Caco-2 (cell line): ENCODE results near the gene CCDC9B. TPM values are rescaled to one million over a fixed set of nuclear protein-coding genes. Genes with fewer than 3 reads are reported as not detected.

ENCODE experiments used
- BruUV-seq: library from RNA; stranded (reverse); fragments of 400-500 nt; replicated peaks from 2 replicates; lab custom pipeline; 2021; lab: Mats Ljungman, UMichigan
- CTCF ChIA-PET: fragments of 300-600 bp; sonication (Branson Sonifier 250); formaldehyde crosslinking; loops from one replicate; lab custom pipeline; 2022; ENCODE audit warnings: antibody characterized with exemption; lab: Charles Lee
- POLR2A ChIA-PET: fragments of 300-600 bp; sonication (Branson Sonifier 250); formaldehyde crosslinking; loops from one replicate; lab custom pipeline; 2022; ENCODE audit warnings: antibody characterized with exemption; lab: Charles Lee
- DNase-seq, 2 experiments: peaks; one replicate each; pipeline versions ENCODE4 v3.0.0 to v3.0.0-alpha.2; 2020 to 2022
- H3K27me3 ChIP-seq: replicated peaks from 2 replicates; pipeline ENCODE4 v1.6.0; 2011; ENCODE audit warnings: low read length; ENCODE audit not compliant: control insufficient read depth, insufficient read depth
- H3K36me3 ChIP-seq: 2 replicates; pipeline ENCODE4 v1.5.1; 2011; ENCODE audit warnings: low read length; ENCODE audit not compliant: control insufficient read depth, insufficient read depth
- H3K4me1 ChIP-seq: fragments of 250-450 bp; sonication (Bioruptor Pico); 2 replicates; pipeline ENCODE4 v1.5.1; 2020; ENCODE audit warnings: mild to moderate bottlenecking
- H3K4me3 ChIP-seq: 2 replicates; pipeline ENCODE4 v1.5.1; 2011; ENCODE audit warnings: low read depth, mild to moderate bottlenecking, control low read depth, low read length
- H3K9me3 ChIP-seq: fragments of 250-450 bp; sonication (Bioruptor Pico); 2 replicates; pipeline ENCODE4 v1.5.1; 2020; ENCODE audit warnings: mild to moderate bottlenecking, moderate library complexity
- H3K27ac Mint-ChIP-seq: one replicate; pipeline ENCODE4 v1.8.0; 2022; ENCODE audit warnings: mixed read lengths; ENCODE audit not compliant: unreplicated experiment
- H3K27me3 Mint-ChIP-seq: one replicate; pipeline ENCODE4 v1.8.0; 2022; ENCODE audit warnings: mixed read lengths; ENCODE audit not compliant: insufficient read depth, unreplicated experiment
- H3K36me3 Mint-ChIP-seq: one replicate; pipeline ENCODE4 v1.8.0; 2022; ENCODE audit warnings: mild to moderate bottlenecking, mixed read lengths; ENCODE audit not compliant: insufficient read depth, unreplicated experiment
- H3K4me1 Mint-ChIP-seq: one replicate; pipeline ENCODE4 v1.8.0; 2022; ENCODE audit warnings: low read depth, mixed read lengths; ENCODE audit not compliant: unreplicated experiment
- H3K4me3 Mint-ChIP-seq: one replicate; pipeline ENCODE4 v1.8.0; 2022; ENCODE audit warnings: mild to moderate bottlenecking, moderate library complexity, mixed read lengths; ENCODE audit not compliant: unreplicated experiment
- H3K9me3 Mint-ChIP-seq: one replicate; pipeline ENCODE4 v1.8.0; 2022; ENCODE audit warnings: mixed read lengths; ENCODE audit not compliant: unreplicated experiment
- intact Hi-C: fragments of 100-400 bp; cut with micrococcal nuclease; formaldehyde crosslinking; loops from one replicate; pipeline ENCODE4 v1.10.0; 2022; ENCODE audit not compliant: unreplicated experiment
- total RNA-seq: library from RNA; stranded (reverse); gene quantifications from 2 replicates; pipeline ENCODE4 v1.2.3, GENCODE V29; 2022
- TF ChIP-seq, protein P1 (sequence below), 2 experiments: fragments of 200-600 bp in 1 of 2; IDR thresholded peaks; 1 replicate in 1 of 2; 2 replicates in 1 of 2; pipeline versions ENCODE4 v1.5.1 to v1.8.0; 2011 to 2022; ENCODE audit warnings: antibody characterized with exemption in 1 of 2, control low read depth in 1 of 2, inconsistent platforms in 1 of 2, low read depth in 1 of 2, low read length in 1 of 2, mild to moderate bottlenecking in 1 of 2, moderate library complexity in 1 of 2; ENCODE audit not compliant: insufficient read depth in 1 of 2, severe bottlenecking in 1 of 2, unreplicated experiment in 1 of 2

The CCDC9B gene
- total RNA-seq, 1 experiment from 2014 or later: 0.86 TPM

DNA sequence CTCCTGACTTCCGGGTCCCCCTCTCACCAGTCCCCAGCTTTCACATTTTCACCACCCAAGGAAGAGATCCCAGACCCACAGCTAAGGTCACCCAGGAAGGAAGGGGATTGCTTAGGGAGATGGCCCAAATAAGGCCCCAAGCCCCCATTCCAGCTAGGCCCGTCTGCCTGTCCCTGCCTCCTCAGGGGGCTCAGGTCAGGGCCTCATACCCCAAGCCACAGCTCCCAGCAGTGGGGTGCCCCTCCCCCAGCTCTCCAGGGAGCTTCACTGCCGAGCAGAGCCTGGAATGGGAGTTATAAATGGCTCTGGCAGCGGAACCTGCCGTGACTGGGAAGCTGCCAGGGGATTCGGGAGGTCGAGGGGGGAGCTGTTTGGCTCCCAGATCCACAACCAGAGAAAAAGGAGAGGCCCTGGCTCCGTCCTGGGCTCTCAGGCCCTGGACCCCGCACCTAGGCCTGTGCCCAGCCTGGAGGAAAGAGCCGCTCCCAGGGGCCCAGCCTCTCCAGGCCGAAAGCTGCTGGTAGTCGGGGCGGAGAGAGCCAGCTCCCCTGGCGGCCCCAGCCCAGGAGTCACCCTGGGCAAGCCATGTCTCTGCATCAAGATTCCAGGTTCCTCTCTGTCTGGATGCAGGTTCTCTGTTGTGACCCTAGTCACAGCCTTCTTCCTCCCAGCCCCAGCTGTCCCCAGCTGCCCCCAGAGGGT lies 550 bp downstream of the CCDC9B start:
- H3K4me1 ChIP-seq: peaks cover 20% of the 10 kb centered on the region
- H3K4me3 ChIP-seq: no peak overlapping the region
- H3K4me1 Mint-ChIP-seq: peaks cover 14% of the 10 kb centered on the region
- H3K36me3 ChIP-seq: no peaks in the 10 kb centered on the region
- intact Hi-C loops: loop anchor here (10.0 kb wide), 2 partner anchors 65 to 165 kb away; partner anchors contain the start of gene IVD
- no peaks in the 10 kb centered on the region for H3K36me3 Mint-ChIP-seq
- no peaks in the 10 kb centered on the region for H3K27me3 ChIP-seq
- ChIA-PET POLR2A (no interaction called here), CTCF (interaction anchor here (0.8 to 6.1 kb wide), 5 partner anchors 12 to 123 kb away, joined by 3 to 60 read pairs (median 4); partner anchors contain the start of gene INAFM2)
- no peaks in the 10 kb centered on the region for H3K9me3 ChIP-seq
- H3K27me3 Mint-ChIP-seq: no peaks in the 10 kb centered on the region
- no peak overlapping the region for H3K27ac Mint-ChIP-seq
- no peak for DNase-seq
- BruUV-seq: no TSS peak
- TF ChIP-seq, protein P1, sequence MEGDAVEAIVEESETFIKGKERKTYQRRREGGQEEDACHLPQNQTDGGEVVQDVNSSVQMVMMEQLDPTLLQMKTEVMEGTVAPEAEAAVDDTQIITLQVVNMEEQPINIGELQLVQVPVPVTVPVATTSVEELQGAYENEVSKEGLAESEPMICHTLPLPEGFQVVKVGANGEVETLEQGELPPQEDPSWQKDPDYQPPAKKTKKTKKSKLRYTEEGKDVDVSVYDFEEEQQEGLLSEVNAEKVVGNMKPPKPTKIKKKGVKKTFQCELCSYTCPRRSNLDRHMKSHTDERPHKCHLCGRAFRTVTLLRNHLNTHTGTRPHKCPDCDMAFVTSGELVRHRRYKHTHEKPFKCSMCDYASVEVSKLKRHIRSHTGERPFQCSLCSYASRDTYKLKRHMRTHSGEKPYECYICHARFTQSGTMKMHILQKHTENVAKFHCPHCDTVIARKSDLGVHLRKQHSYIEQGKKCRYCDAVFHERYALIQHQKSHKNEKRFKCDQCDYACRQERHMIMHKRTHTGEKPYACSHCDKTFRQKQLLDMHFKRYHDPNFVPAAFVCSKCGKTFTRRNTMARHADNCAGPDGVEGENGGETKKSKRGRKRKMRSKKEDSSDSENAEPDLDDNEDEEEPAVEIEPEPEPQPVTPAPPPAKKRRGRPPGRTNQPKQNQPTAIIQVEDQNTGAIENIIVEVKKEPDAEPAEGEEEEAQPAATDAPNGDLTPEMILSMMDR (IDR thresholded peaks at IDR 0.05; ENCODE audit: insufficient read depth in 1 of 2, low read depth in 1 of 2, low read length in 1 of 2, severe bottlenecking in 1 of 2, unreplicated experiment in 1 of 2): no peak
- no peaks in the 10 kb centered on the region for H3K9me3 Mint-ChIP-seq
- no peak overlapping the region for H3K4me3 Mint-ChIP-seq

DNA sequence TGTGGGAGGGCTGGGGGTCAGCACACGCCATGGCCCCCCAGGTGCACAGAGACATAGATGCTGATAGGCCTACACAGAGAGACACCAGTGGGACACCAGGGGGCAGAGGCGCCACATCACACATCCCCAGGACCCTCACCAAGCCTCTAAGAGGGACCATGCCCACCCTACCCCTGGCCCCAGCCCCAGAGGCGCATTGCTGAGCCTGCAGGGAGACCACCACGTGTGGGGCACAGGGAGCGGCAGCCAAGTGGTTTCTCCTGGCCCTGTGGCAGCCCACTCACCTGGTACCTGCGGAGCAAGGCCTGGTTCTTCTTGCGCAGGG lies 1.2 kb downstream of the CCDC9B start:
- no peaks in the 10 kb centered on the region for H3K9me3 Mint-ChIP-seq

DNA sequence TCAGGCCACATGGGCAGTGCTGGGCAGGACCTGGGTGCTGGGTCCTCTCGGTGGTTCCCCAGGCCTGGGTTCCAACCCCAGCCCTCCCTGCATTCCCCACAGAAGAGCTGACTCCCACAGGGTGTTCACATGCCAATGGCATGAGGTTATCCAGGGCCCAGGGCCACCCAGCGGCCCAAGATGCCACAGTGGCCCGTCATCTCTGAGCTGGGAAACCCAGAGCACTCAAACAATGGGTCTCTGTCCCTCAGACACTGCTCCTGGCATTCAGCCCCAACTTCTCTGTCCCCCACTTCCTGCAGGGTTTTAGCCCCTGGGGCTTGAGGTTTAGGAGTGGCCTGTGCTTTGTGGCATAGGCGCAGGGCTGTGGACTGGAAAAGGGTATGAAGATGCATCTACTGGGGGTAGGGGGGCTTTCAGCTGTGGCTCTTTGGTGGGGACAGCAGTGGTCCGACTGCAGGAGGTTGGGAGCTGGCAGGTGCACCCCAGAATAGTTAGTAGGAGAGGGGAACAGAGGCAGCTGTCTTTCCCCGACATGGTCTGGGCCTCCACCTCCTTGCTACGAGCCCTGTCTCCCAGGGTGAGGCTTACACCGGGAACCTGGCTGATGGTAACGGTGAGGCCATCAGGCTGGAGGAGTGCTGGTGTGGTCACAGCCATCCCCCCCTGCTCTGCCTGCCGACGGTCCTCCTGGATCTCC lies 1.7 kb downstream of the CCDC9B start:
- DNase-seq: no peak
- intact Hi-C loops: loop anchor here (1.0 kb wide), 3 partner anchors 18 to 82 kb away; no protein-coding TSS in a partner anchor
- Mint-ChIP-seq H3K4me3 (no peak overlapping the region), H3K36me3 (no peaks in the 10 kb centered on the region), H3K9me3 (no peaks in the 10 kb centered on the region), H3K4me1 (peaks cover 23% of the 10 kb centered on the region), H3K27ac (no peak overlapping the region), H3K27me3 (no peaks in the 10 kb centered on the region)
- TF ChIP-seq, protein P1 (IDR thresholded peaks at IDR 0.05; ENCODE audit: insufficient read depth in 1 of 2, low read depth in 1 of 2, low read length in 1 of 2, severe bottlenecking in 1 of 2, unreplicated experiment in 1 of 2): no peak
- ChIA-PET POLR2A (no interaction called here), CTCF (interaction anchor here (1.2 to 6.1 kb wide), 7 partner anchors 11 to 122 kb away, joined by 3 to 60 read pairs (median 13); partner anchors contain the start of gene INAFM2)
- Histone ChIP-seq H3K4me1 (peaks cover 22% of the 10 kb centered on the region), H3K27me3 (no peaks in the 10 kb centered on the region), H3K4me3 (no peak overlapping the region), H3K9me3 (no peaks in the 10 kb centered on the region), H3K36me3 (no peaks in the 10 kb centered on the region)
- no TSS peak for BruUV-seq

More for the DNA sequence above, 1.2 kb downstream of the CCDC9B start:
- H3K9me3 ChIP-seq: no peaks in the 10 kb centered on the region
- intact Hi-C loops: loop anchor here (1.0 kb wide), 1 partner anchor 82 kb away; no protein-coding TSS in a partner anchor
- Mint-ChIP-seq H3K36me3 (no peaks in the 10 kb centered on the region), H3K4me1 (peaks cover 19% of the 10 kb centered on the region), H3K27me3 (no peaks in the 10 kb centered on the region), H3K27ac (no peak overlapping the region), H3K4me3 (no peak overlapping the region)
- peaks cover 20% of the 10 kb centered on the region for H3K4me1 ChIP-seq
- H3K36me3 ChIP-seq: no peaks in the 10 kb centered on the region
- H3K27me3 ChIP-seq: no peaks in the 10 kb centered on the region
- DNase-seq: no peak
- TF ChIP-seq, protein P1 (IDR thresholded peaks at IDR 0.05; ENCODE audit: insufficient read depth in 1 of 2, low read depth in 1 of 2, low read length in 1 of 2, severe bottlenecking in 1 of 2, unreplicated experiment in 1 of 2): peak; percentile 10 to 27
- BruUV-seq: no TSS peak
- POLR2A ChIA-PET: no interaction called here
- CTCF ChIA-PET: interaction anchor here (0.8 to 6.1 kb wide), 5 partner anchors 13 to 122 kb away, joined by 3 to 60 read pairs (median 4); partner anchors contain the start of gene INAFM2
- no peak overlapping the region for H3K4me3 ChIP-seq
